SK-N-SH treated with all-trans-retinoic acid at 6 μM for 48 hours (cell line): Measurements from ENCODE around the gene RNMT.

Experiments
- ATAC-seq: fragments of 200-7000 bp; cut with Tn5 transposase; 3 replicates; pipeline ENCODE4 v1.9.1; 2020; ENCODE audit warnings: mild to moderate bottlenecking, moderate library complexity
- ARNTL ChIP-seq: fragments of 450-650 bp; formaldehyde crosslinking; IDR thresholded peaks from 2 replicates; pipeline ENCODE4 v1.5.0; 2020; ENCODE audit warnings: low read depth, mild to moderate bottlenecking, moderate library complexity, borderline replicate concordance
- BACH2 ChIP-seq: fragments of 250-450 bp; sonication (Bioruptor Pico); IDR thresholded peaks from 2 replicates; pipeline ENCODE4 v1.9.0; 2021; ENCODE audit warnings: mild to moderate bottlenecking, borderline replicate concordance
- CREB5 ChIP-seq: fragments of 250-450 bp; sonication (Bioruptor Pico); IDR thresholded peaks from 2 replicates; pipeline ENCODE4 v1.5.1; 2020; ENCODE audit warnings: low read depth, mild to moderate bottlenecking, moderate library complexity
- CSDC2 ChIP-seq: fragments of 250-450 bp; sonication (Bioruptor Pico); IDR thresholded peaks from 2 replicates; pipeline ENCODE4 v1.5.0; 2020; ENCODE audit warnings: mild to moderate bottlenecking, moderate library complexity
- ESRRG ChIP-seq: fragments of 250-450 bp; sonication (Bioruptor Pico); IDR thresholded peaks from 2 replicates; pipeline ENCODE4 v1.6.1; 2021; ENCODE audit warnings: mild to moderate bottlenecking
- GLIS3 ChIP-seq: fragments of 250-450 bp; sonication (Bioruptor Pico); IDR thresholded peaks from 2 replicates; pipeline ENCODE4 v1.5.0; 2020; ENCODE audit warnings: mild to moderate bottlenecking, moderate library complexity
- ISL1 ChIP-seq: fragments of 250-450 bp; sonication (Bioruptor Pico); IDR thresholded peaks from 2 replicates; pipeline ENCODE4 v2.1.2; 2022; ENCODE audit warnings: mild to moderate bottlenecking, moderate library complexity
- OSR1 ChIP-seq: fragments of 250-450 bp; sonication (Bioruptor Pico); IDR thresholded peaks from 2 replicates; pipeline ENCODE4 v1.8.0; 2022; ENCODE audit warnings: moderate library complexity, mild to moderate bottlenecking, inconsistent platforms
- PATZ1 ChIP-seq: fragments of 250-450 bp; sonication (Bioruptor Pico); IDR thresholded peaks from 2 replicates; pipeline ENCODE4 v1.8.0; 2020; ENCODE audit warnings: mild to moderate bottlenecking, moderate library complexity, borderline replicate concordance
- PPARA ChIP-seq: fragments of 250-450 bp; sonication (Bioruptor Pico); IDR thresholded peaks from 2 replicates; pipeline ENCODE4 v1.5.0; 2020; ENCODE audit warnings: mild to moderate bottlenecking, borderline replicate concordance
- RARB ChIP-seq: fragments of 250-450 bp; sonication (Bioruptor Pico); IDR thresholded peaks from 2 replicates; pipeline ENCODE4 v1.8.0; 2021; ENCODE audit warnings: mild to moderate bottlenecking, moderate library complexity
- SNAI2 ChIP-seq: fragments of 250-450 bp; sonication (Bioruptor Pico); IDR thresholded peaks from 2 replicates; pipeline ENCODE4 v1.5.0; 2020; ENCODE audit warnings: mild to moderate bottlenecking, moderate library complexity
- TCF4 ChIP-seq: fragments of 250-450 bp; sonication (Bioruptor Pico); IDR thresholded peaks from 2 replicates; pipeline ENCODE4 v1.8.0; 2021; ENCODE audit warnings: mild to moderate bottlenecking, moderate library complexity, borderline replicate concordance
- TSHZ2 ChIP-seq: fragments of 250-450 bp; sonication (Bioruptor Pico); IDR thresholded peaks from 2 replicates; pipeline ENCODE4 v1.5.0; 2020; ENCODE audit warnings: mild to moderate bottlenecking, moderate library complexity
- ZC3H10 ChIP-seq: fragments of 250-450 bp; sonication (Bioruptor Pico); IDR thresholded peaks from 2 replicates; pipeline ENCODE4 v1.5.1; 2021; ENCODE audit warnings: mild to moderate bottlenecking, moderate library complexity
- ZFP3 ChIP-seq: fragments of 250-450 bp; sonication (Bioruptor Pico); IDR thresholded peaks from 2 replicates; pipeline ENCODE4 v1.5.0; 2020; ENCODE audit warnings: mild to moderate bottlenecking, moderate library complexity
- ZFP30 ChIP-seq: fragments of 450-650 bp; formaldehyde crosslinking; IDR thresholded peaks from 2 replicates; pipeline ENCODE4 v1.5.0; 2022; ENCODE audit warnings: mild to moderate bottlenecking, moderate library complexity
- ZNF565 ChIP-seq: fragments of 450-650 bp; formaldehyde crosslinking; conservative IDR thresholded peaks from 2 replicates; pipeline ENCODE4 v1.5.0; 2020; ENCODE audit warnings: low read depth, mild to moderate bottlenecking, moderate library complexity
- ZNF70 ChIP-seq: fragments of 450-650 bp; formaldehyde crosslinking; IDR thresholded peaks from 2 replicates; pipeline ENCODE4 v1.5.0; 2020; ENCODE audit warnings: mild to moderate bottlenecking, moderate library complexity
- ZNF8 ChIP-seq: fragments of 450-650 bp; formaldehyde crosslinking; IDR thresholded peaks from 2 replicates; pipeline ENCODE4 v1.5.0; 2020; ENCODE audit warnings: mild to moderate bottlenecking, moderate library complexity

The RNMT gene

GRCh38 chr18:13811993-13812392 is 85.5 kb downstream of the RNMT start:
- TF ChIP-seq TCF4 (CRISPR knock-in tag), result no peak
- peak; percentile 79 for ATAC-seq

- ATAC-seq, result peak; percentile 96
- TF ChIP-seq ISL1 (CRISPR knock-in tag) (no peak), PPARA (no peak), CREB5 (CRISPR knock-in tag) (no peak), PATZ1 (CRISPR knock-in tag) (no peak), ZFP3 (CRISPR knock-in tag) (no peak), CSDC2 (CRISPR knock-in tag) (no peak), SNAI2 (CRISPR knock-in tag) (no peak), ZNF8 (CRISPR knock-in tag) (no peak), BACH2 (CRISPR knock-in tag) (no peak), GLIS3 (CRISPR knock-in tag) (no peak), ARNTL (no peak), RARB (CRISPR knock-in tag) (no peak), ZC3H10 (CRISPR knock-in tag) (no peak), ZNF565 (no peak), ZNF70 (CRISPR knock-in tag) (no peak), ESRRG (CRISPR knock-in tag) (no peak), OSR1 (CRISPR knock-in tag) (no peak), TCF4 (CRISPR knock-in tag) (no peak), TSHZ2 (no peak), ZFP30 (CRISPR knock-in tag) (no peak)
Measured at GRCh38 chr18:13813271-13813849, 86.9 kb downstream of the RNMT start.
